GM23248 (cell line): Measurements from ENCODE around the gene IL1R1. TPM values are rescaled to one million over a fixed set of nuclear protein-coding genes. Genes with fewer than 3 reads are reported as not detected.

ENCODE experiments used
- DNase-seq: peaks from one replicate; pipeline ENCODE4 v3.0.0-alpha.2; 2015
- H2AFZ ChIP-seq: fragments of 200-600 bp; sonication (generic); 2 replicates; pipeline ENCODE4 v1.6.1; 2016; ENCODE audit warnings: antibody characterized with exemption
- H3F3A ChIP-seq: fragments of 200-600 bp; sonication (generic); 2 replicates; pipeline ENCODE4 v1.6.1; 2016; ENCODE audit warnings: mild to moderate bottlenecking, antibody characterized with exemption, mixed run types; ENCODE audit not compliant: insufficient read depth
- H3K27ac ChIP-seq: fragments of 200-600 bp; sonication (generic); 2 replicates; pipeline ENCODE4 v1.5.1; 2016; ENCODE audit warnings: mild to moderate bottlenecking
- H3K27me3 ChIP-seq: fragments of 200-600 bp; sonication (generic); replicated peaks from 2 replicates; pipeline ENCODE4 v1.6.1; 2016; ENCODE audit warnings: mild to moderate bottlenecking; ENCODE audit not compliant: insufficient read depth
- H3K36me3 ChIP-seq: fragments of 200-600 bp; sonication (generic); 2 replicates; pipeline ENCODE4 v1.6.1; 2016; ENCODE audit warnings: low read depth, mild to moderate bottlenecking
- H3K4me1 ChIP-seq: fragments of 200-600 bp; sonication (generic); 2 replicates; pipeline ENCODE4 v1.6.1; 2016; ENCODE audit warnings: mild to moderate bottlenecking; ENCODE audit not compliant: insufficient read depth
- H3K4me2 ChIP-seq: fragments of 200-600 bp; sonication (generic); one replicate; pipeline ENCODE4 v1.6.1; 2016; ENCODE audit warnings: mild to moderate bottlenecking; ENCODE audit not compliant: unreplicated experiment
- H3K4me3 ChIP-seq: fragments of 200-600 bp; sonication (generic); 2 replicates; pipeline ENCODE4 v1.5.1; 2016; ENCODE audit warnings: mild to moderate bottlenecking
- H3K79me2 ChIP-seq: fragments of 200-600 bp; sonication (generic); 2 replicates; pipeline ENCODE4 v1.6.1; 2016; ENCODE audit warnings: mild to moderate bottlenecking; ENCODE audit not compliant: insufficient read depth
- H3K9ac ChIP-seq: fragments of 200-600 bp; sonication (generic); 2 replicates; pipeline ENCODE4 v1.6.1; 2016; ENCODE audit warnings: mild to moderate bottlenecking
- H3K9me2 ChIP-seq: fragments of 200-600 bp; sonication (generic); 2 replicates; pipeline ENCODE4 v1.6.1; 2016; ENCODE audit warnings: mixed run types, mild to moderate bottlenecking, moderate library complexity; ENCODE audit not compliant: insufficient read depth
- H3K9me3 ChIP-seq: fragments of 200-600 bp; sonication (generic); one replicate; pipeline ENCODE4 v1.6.1; 2017; ENCODE audit warnings: low read depth
- H4K20me1 ChIP-seq: fragments of 200-600 bp; sonication (generic); 2 replicates; pipeline ENCODE4 v1.6.0; 2016; ENCODE audit not compliant: insufficient read depth
- EZH2 ChIP-seq: fragments of 200-600 bp; sonication (generic); IDR thresholded peaks from 2 replicates; pipeline ENCODE4 v1.6.1; 2018; ENCODE audit warnings: antibody characterized with exemption, mild to moderate bottlenecking; ENCODE audit not compliant: insufficient read depth, poor library complexity, severe bottlenecking
- EZH2phosphoT487 ChIP-seq: fragments of 200-600 bp; sonication (generic); IDR thresholded peaks from 2 replicates; pipeline ENCODE4 v1.6.1; 2018; ENCODE audit warnings: antibody characterized with exemption, moderate library complexity, mild to moderate bottlenecking, low read depth; ENCODE audit not compliant: insufficient read depth
- WGBS, 2 experiments: methylation state at CpG; one replicate each; pipeline ENCODE4 v1.1.6; 2015 to 2017; ENCODE audit warnings: low lambda C conversion rate in 2 of 2, low coverage in 1 of 2; ENCODE audit errors: missing lambda C conversion rate in 2 of 2; 5-methylcytosine and 5-hydroxymethylcytosine counted together
- in situ Hi-C: fragments of 300-500 bp; cut with MboI; formaldehyde crosslinking; loops from 2 replicates; pipeline ENCODE4 v1.15.0; 2020
- polyA plus RNA-seq: library from polyadenylated mRNA; unstranded; fragments of >200 nt; fragmentation: Nextera tagmentation; extraction: Ambion mirVana; gene quantifications from 2 replicates; pipeline ENCODE4 v1.2.1, GENCODE V29; 2016
- total RNA-seq: library from RNA; depleted of rRNA; stranded (reverse); fragments of >200 nt; shearing (Covaris generic); gene quantifications from 2 replicates; pipeline ENCODE4 v1.2.3, GENCODE V29; 2014

Gene IL1R1
- total and polyA plus RNA-seq, 2 experiments from 2014 or later, result 75.4 to 87.9 TPM

GRCh38 chr2:102112692-102113665 is 29.6 kb upstream of the IL1R1 start:
- Histone ChIP-seq H3K79me2 (peaks cover 95% of the 10 kb centered on the region), H3K9ac (no peak overlapping the region), H3K4me1 (peaks cover 43% of the 10 kb centered on the region), H3K4me2 (no peak overlapping the region), H3K9me2 (no peaks in the 10 kb centered on the region), H3K27me3 (no peaks in the 10 kb centered on the region), H3K27ac (no peak overlapping the region), H3K4me3 (no peak overlapping the region), H3K9me3 (no peaks in the 10 kb centered on the region), H4K20me1 (no peaks in the 10 kb centered on the region), H3F3A (peaks cover 25% of the 10 kb centered on the region), H3K36me3 (peaks cover 19% of the 10 kb centered on the region), H2AFZ (no peak overlapping the region)
- in situ Hi-C loops, result no loop called here
- TF ChIP-seq EZH2 (no peak), EZH2phosphoT487 (no peak)
- whole genome bisulfite sequencing, 2 experiments, result 83 to 89% methylated on average over 10 of the region's 10 CpGs
- peak; percentile 53 for DNase-seq

DNA sequence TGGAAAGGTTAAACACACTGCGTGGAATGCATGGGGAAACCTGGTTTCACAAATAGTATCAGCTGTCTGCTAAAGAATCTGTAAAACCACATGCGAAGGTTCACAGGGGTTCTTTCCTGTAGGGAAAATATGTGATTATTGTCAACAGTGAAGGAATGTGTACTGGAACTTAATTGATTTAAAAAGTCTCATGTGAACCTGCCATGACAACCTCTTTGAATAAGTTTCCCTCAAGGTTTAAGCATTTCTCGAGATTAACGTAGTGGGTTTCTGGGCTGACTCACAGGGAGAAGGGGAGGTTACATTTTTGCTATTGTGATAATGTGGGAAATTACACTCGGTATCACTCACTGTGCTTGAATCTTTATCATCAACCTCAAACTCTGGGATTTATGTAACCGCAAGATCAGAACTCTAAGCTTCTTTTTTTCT is 28.2 kb upstream of the IL1R1 start:
- Histone ChIP-seq H3F3A (peaks cover 16% of the 10 kb centered on the region; the same call in 1 of the 2 replicates), H3K4me3 (no peak overlapping the region), H4K20me1 (no peaks in the 10 kb centered on the region), H3K36me3 (peaks cover 19% of the 10 kb centered on the region), H3K9me3 (no peaks in the 10 kb centered on the region), H3K27me3 (no peaks in the 10 kb centered on the region), H3K4me1 (peaks cover 35% of the 10 kb centered on the region), H3K9me2 (no peaks in the 10 kb centered on the region), H2AFZ (no peak overlapping the region), H3K4me2 (no peak overlapping the region), H3K27ac (no peak overlapping the region), H3K9ac (no peak overlapping the region), H3K79me2 (peaks cover 97% of the 10 kb centered on the region)
- DNase-seq, result no peak
- 89 to 92% methylated on average over 6 of the region's 6 CpGs for WGBS, 2 experiments
- TF ChIP-seq EZH2phosphoT487, result no peak
- TF ChIP-seq EZH2, result no peak
- in situ Hi-C loops, result no loop called here

DNA sequence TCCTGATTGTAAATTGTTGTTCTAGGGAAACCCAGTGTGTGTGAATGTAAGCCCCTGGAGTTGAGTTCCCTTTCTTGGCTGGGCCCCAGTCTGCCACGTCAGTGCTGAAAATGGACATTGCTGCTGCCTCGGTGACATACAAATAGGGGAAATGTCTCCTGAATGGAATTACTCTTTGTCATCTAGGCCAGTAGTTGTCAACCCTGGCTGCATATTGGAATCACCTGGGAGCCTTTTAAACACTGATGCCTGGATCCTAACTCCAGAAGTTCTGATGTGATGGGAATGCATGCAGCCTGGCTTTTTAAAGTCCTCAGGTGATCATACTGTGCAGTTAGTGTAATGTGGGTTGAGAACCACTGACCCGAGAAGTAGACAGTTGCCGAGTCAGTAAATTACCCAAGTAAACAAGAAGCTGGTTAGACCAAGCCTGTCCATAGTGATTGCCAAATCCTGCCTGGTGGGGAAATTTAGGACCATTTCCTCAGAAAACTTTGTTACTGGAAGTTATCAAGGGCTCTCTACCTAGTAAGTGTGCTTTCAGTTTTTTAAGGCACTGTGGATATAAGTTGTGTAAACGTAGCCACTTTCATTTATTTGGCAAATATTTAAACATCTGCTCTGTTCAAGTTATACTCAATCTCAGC is 27.6 kb upstream of the IL1R1 start:
- H2AFZ ChIP-seq, result no peak overlapping the region
- no peak overlapping the region for H3K9ac ChIP-seq
- H3K4me2 ChIP-seq, result no peak overlapping the region
- no peak for DNase-seq
- no peak overlapping the region for H3K27ac ChIP-seq
- no peaks in the 10 kb centered on the region for H3K9me2 ChIP-seq
- in situ Hi-C loops, result no loop called here
- H4K20me1 ChIP-seq, result no peaks in the 10 kb centered on the region
- peaks cover 32% of the 10 kb centered on the region for H3K4me1 ChIP-seq
- 0 out of 2 replicates have a peak, but pooled peaks cover 10% of the 10 kb centered on the region for H3F3A ChIP-seq
- H3K36me3 ChIP-seq, result peaks cover 19% of the 10 kb centered on the region
- peaks cover 97% of the 10 kb centered on the region for H3K79me2 ChIP-seq
- no peaks in the 10 kb centered on the region for H3K9me3 ChIP-seq
- H3K27me3 ChIP-seq, result no peaks in the 10 kb centered on the region
- TF ChIP-seq EZH2phosphoT487 (no peak), EZH2 (no peak)
- 96 to 98% methylated on average over 5 of the region's 5 CpGs for WGBS, 2 experiments
- no peak overlapping the region for H3K4me3 ChIP-seq

- Histone ChIP-seq H3K4me1 (peaks cover 27% of the 10 kb centered on the region), H3K4me2 (no peak overlapping the region)
- DNase-seq, result no peak
These were observed 25.7 kb upstream of the IL1R1 start for GRCh38 chr2:102116630-102117471.

More at GRCh38 chr2:102116630-102117471, 25.7 kb upstream of the IL1R1 start:
- Histone ChIP-seq H3K36me3 (peaks cover 19% of the 10 kb centered on the region), H3K4me3 (no peak overlapping the region), H3K27ac (no peak overlapping the region), H3K79me2 (peaks cover 98% of the 10 kb centered on the region), H3K27me3 (no peaks in the 10 kb centered on the region), H3F3A (peaks cover 14% of the 10 kb centered on the region), H2AFZ (no peak overlapping the region), H3K9me3 (no peaks in the 10 kb centered on the region), H4K20me1 (no peaks in the 10 kb centered on the region), H3K9ac (no peak overlapping the region), H3K9me2 (no peaks in the 10 kb centered on the region)
- in situ Hi-C loops, result no loop called here
- WGBS, 2 experiments, result 97 to 98% methylated on average over 8 of the region's 8 CpGs
- TF ChIP-seq EZH2phosphoT487 (no peak), EZH2 (no peak)
